Mucosa of stomach (tissue), 1 donor: ENCODE measurements around the gene RBM22.
A peak's percentile ranks its signal among the peaks of the same experiment; 100 is the strongest.

Experiments used
- H3K27me3 ChIP-seq: one replicate; pipeline ENCODE4 v1.7.0; 2013; ENCODE audit warnings: mild to moderate bottlenecking, low read length; ENCODE audit not compliant: control insufficient read depth, insufficient read depth
- H3K36me3 ChIP-seq: one replicate; pipeline ENCODE4 v1.7.0; 2013; ENCODE audit warnings: low read length; ENCODE audit not compliant: control insufficient read depth, insufficient read depth
- H3K4me1 ChIP-seq: one replicate; pipeline ENCODE4 v1.7.0; 2013; ENCODE audit warnings: mild to moderate bottlenecking, low read length; ENCODE audit not compliant: control insufficient read depth, insufficient read depth
- H3K4me3 ChIP-seq: one replicate; pipeline ENCODE4 v1.7.0; 2013; ENCODE audit warnings: low read length
- H3K9ac ChIP-seq: one replicate; pipeline ENCODE4 v1.7.0; 2013; ENCODE audit warnings: mild to moderate bottlenecking, low read length, moderate library complexity
- H3K9me3 ChIP-seq: one replicate; pipeline ENCODE4 v1.7.0; 2013; ENCODE audit warnings: mild to moderate bottlenecking, low read length, moderate library complexity; ENCODE audit not compliant: control insufficient read depth
- donor health status: Pancreatic carcinoma.

The RBM22 gene

DNA sequence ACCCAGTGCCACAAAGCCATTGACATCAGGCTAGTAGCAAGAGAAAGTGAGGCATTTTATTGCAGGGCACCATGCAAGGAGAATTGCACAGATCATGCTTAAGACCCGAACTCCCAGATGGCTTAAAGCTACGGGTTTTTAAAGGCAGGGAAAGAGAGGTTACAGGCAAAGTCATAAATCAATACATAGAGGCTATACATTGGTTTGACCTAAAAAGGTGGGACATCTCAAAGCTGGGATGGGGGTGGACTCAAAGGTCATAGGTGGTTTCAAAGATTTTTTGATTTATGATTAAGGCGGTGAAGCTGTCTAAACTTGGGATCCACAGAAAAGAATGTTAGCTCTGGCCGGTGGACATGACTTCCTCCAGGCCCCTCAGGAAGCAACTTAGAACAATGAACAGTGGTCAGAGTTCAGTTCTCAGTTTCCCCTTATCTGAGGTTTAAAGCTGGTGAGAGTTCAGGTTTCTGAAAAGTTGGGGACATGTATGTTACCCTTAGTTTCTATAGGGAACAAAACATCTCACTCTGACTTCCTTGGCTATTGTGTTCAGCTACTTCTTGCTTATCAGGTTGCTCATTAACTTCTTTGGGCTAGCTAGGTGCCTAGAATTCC, 6.0 kb upstream of the RBM22 start:
- Histone ChIP-seq H3K9ac (no peak overlapping the region), H3K36me3 (peaks cover 7% of the 10 kb centered on the region), H3K27me3 (no peaks in the 10 kb centered on the region)

DNA sequence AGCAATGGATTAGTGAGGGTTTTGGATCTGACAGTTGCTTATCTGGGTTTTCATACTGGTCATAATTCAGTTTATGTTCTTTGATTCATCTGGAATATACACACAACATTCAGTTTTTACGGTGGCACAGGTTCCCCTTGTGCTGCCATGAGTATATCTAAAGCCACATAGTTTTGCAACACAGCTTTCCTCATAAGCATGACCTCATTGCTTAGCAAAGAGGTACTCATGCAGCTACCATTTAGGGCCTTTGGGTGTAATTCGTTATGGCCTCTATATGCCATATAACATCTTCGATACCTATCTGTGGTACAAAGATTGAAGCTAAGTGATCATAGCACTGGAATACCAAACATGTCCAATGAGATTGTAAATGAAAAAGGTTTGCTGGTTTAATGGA, 2.9 kb upstream of the RBM22 start:
- no peaks in the 10 kb centered on the region for H3K9me3 ChIP-seq
- H3K36me3 ChIP-seq: no peaks in the 10 kb centered on the region
- no peaks in the 10 kb centered on the region for H3K27me3 ChIP-seq

More for the DNA sequence above, 6.0 kb upstream of the RBM22 start:
- H3K4me3 ChIP-seq: no peak overlapping the region
- no peaks in the 10 kb centered on the region for H3K4me1 ChIP-seq
- no peaks in the 10 kb centered on the region for H3K9me3 ChIP-seq

DNA sequence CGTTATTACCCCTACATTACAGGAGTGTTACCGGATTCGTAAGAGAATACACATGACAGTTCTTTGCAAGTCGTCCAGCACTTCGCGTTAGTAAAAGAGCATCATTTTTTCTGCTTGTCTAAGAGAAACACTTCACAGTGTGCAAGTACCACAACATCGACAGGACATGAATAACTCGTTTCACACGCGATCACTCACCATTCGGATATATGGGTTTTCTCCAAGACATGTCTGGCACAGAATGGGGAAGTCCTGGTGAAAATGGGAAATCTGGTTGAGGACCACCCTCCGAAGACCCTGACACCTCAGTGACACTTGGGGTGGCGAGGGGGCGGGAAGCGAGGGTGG, 642 bp downstream of the RBM22 start:
- Histone ChIP-seq H3K36me3 (peaks cover 3% of the 10 kb centered on the region), H3K4me1 (peaks cover 6% of the 10 kb centered on the region), H3K9ac (peak overlapping the region; percentile 98), H3K9me3 (no peaks in the 10 kb centered on the region), H3K4me3 (peak overlapping the region; percentile 98), H3K27me3 (no peaks in the 10 kb centered on the region)

More for the DNA sequence above, 2.9 kb upstream of the RBM22 start:
- peaks cover 6% of the 10 kb centered on the region for H3K4me1 ChIP-seq
- no peak overlapping the region for H3K9ac ChIP-seq
- H3K4me3 ChIP-seq: no peak overlapping the region

DNA sequence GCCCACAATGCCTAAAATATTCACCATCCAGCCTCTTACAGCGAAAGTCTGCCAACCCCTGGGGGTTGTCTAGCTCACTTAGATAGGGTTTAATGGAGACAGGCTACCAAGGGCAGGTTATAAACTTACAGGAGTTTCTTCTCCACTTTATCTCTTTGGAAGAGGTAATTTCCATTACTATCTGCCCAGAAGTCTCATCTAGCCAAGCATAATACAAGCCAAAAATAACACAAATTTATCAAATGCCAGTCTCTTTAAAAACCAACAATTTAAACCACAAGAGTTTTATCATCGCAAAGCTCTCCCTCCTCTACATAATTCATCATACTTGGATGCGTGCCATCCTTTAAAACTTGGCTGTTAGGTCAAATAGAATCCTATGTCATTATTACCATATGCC, 6.2 kb downstream of the RBM22 start:
- Histone ChIP-seq H3K9me3 (no peaks in the 10 kb centered on the region), H3K36me3 (peaks cover 29% of the 10 kb centered on the region), H3K4me1 (peaks cover 4% of the 10 kb centered on the region), H3K27me3 (no peaks in the 10 kb centered on the region), H3K9ac (no peak overlapping the region), H3K4me3 (no peak overlapping the region)

DNA sequence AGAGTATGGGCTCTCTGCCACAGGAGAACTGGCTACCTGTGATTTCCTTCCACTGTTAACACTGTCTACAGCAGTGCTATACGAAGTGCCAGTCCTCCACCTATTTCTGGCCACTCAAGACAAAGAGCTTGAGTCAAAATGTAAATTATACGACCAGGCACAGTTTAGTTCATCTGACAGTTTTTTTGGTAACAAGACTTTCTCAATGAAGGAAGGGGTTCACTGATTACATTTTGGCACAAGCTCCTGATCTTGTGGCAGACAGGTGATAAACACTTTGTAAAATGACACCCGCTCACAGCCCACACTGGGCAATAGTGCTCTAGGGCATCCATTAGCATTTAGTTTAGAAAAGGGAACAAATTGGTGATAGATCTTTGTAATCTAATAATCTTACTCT, 8.6 kb downstream of the RBM22 start:
- Histone ChIP-seq H3K36me3 (peaks cover 29% of the 10 kb centered on the region), H3K9ac (no peak overlapping the region), H3K27me3 (no peaks in the 10 kb centered on the region), H3K4me3 (no peak overlapping the region), H3K9me3 (no peaks in the 10 kb centered on the region), H3K4me1 (no peaks in the 10 kb centered on the region)

DNA sequence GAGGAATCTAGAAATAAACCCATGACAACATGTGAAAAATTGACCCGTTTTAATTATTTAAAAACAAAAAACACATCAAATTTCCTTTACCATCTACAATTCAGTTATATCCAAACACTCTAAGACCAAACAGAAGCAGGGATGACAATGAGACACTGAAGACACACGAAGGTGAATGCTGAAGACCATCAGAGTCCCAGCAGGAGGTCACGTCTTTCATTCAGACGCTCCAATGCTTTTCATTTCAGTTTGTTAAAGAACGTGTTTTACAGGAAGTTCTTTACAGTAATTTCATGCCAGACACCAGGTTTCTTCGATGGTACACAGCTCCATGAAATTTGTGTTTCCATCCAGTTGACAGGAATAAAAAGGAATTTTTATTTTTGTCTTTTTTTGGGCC, 10.1 kb downstream of the RBM22 start:
- H3K36me3 ChIP-seq: peaks cover 26% of the 10 kb centered on the region
- no peak overlapping the region for H3K4me3 ChIP-seq
- no peak overlapping the region for H3K9ac ChIP-seq

DNA sequence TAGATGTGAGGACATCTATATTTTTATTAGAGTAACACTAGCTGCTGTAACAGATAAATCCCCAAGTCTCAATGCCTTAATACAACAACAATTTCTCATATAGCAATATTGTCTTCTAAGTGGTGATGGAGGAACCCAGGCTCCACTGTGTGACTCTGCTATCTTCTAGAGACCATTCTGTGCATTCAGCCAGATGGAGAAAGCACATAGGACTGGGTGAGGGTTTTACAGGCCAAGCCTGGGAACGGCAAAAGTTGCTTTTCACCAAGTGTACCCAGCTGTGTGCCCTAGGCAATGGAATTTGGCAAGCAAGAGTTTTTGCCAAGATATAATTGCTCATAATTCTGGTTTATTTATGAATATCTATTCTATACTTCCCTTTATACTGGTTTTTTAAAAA, 11.7 kb downstream of the RBM22 start:
- H3K9me3 ChIP-seq: no peaks in the 10 kb centered on the region
- no peaks in the 10 kb centered on the region for H3K4me1 ChIP-seq
- H3K27me3 ChIP-seq: no peaks in the 10 kb centered on the region
- no peak overlapping the region for H3K9ac ChIP-seq
- H3K36me3 ChIP-seq: peaks cover 16% of the 10 kb centered on the region
- H3K4me3 ChIP-seq: no peak overlapping the region

More for the DNA sequence above, 10.1 kb downstream of the RBM22 start:
- Histone ChIP-seq H3K4me1 (no peaks in the 10 kb centered on the region), H3K27me3 (no peaks in the 10 kb centered on the region), H3K9me3 (no peaks in the 10 kb centered on the region)

DNA sequence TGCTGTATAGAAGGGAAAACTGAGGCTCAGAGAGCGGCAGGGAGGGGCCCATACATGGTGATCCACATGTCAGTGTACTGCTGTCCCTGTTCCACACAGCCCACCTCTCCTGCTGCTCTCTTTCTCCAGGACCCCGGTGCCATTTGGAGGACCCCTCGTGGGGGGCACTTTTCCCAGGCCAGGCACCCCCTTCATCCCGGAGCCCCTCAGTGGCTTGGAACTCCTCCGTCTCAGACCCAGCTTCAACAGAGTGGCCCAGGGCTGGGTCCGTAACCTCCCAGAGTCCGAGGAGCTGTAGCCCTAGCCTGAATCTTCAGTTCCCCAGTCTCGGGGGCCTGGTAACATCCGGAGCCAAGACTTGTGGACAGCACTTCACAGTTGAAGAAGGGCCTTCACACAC, 24.3 kb downstream of the RBM22 start:
- Histone ChIP-seq H3K9me3 (no peaks in the 10 kb centered on the region), H3K4me1 (peaks cover 12% of the 10 kb centered on the region), H3K27me3 (peaks cover 15% of the 10 kb centered on the region), H3K36me3 (no peaks in the 10 kb centered on the region), H3K4me3 (no peak overlapping the region), H3K9ac (no peak overlapping the region)

DNA sequence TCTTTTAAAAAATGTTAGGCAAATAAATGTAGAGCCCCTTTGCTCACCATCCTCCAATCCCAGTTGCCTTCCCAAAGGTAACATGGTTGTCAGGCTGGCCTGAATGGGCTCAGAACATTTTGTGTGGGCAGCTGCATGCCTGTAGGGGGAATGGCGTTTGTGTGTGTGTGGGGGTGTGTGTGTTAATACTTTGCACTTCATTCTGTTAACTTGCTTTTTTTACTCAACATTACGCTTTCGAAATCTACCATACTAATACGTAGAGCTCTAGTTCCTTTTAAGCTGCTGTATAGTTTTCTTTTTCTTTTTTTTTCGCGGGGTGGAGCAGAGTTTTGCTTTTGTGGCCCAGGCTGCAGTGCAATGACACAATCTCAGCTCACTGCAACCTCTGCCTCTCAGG, 25.8 kb downstream of the RBM22 start:
- H3K9me3 ChIP-seq: no peaks in the 10 kb centered on the region
- H3K27me3 ChIP-seq: peaks cover 29% of the 10 kb centered on the region
- H3K9ac ChIP-seq: no peak overlapping the region
- H3K4me3 ChIP-seq: no peak overlapping the region
- H3K4me1 ChIP-seq: peaks cover 12% of the 10 kb centered on the region
- no peaks in the 10 kb centered on the region for H3K36me3 ChIP-seq

DNA sequence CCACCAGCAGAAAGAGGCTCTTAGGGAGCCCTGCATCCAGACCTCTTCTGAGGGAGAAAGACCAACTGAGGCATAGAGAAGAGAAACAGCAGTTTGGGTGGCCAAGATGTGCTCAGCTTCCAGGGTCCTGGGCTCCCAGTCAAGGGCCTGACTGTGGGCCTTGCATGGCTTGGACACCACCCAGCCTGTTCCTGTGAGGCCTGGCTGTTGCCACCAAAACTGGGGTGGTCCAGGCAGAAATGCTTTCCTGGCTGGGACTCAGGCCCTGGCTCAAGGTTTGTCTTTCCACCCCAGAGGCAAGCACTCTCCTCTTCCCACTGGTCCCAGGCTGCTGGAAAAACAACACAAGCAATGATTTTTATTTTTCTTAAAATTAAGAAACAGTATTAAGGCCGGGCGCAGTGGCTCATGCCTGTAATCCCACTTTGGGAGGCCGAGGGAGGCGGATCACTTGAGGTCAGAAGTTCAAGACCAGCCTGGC, 26.5 kb downstream of the RBM22 start:
- Histone ChIP-seq H3K4me3 (no peak overlapping the region), H3K36me3 (no peaks in the 10 kb centered on the region), H3K4me1 (peaks cover 12% of the 10 kb centered on the region), H3K9ac (no peak overlapping the region), H3K9me3 (no peaks in the 10 kb centered on the region), H3K27me3 (peaks cover 30% of the 10 kb centered on the region)

DNA sequence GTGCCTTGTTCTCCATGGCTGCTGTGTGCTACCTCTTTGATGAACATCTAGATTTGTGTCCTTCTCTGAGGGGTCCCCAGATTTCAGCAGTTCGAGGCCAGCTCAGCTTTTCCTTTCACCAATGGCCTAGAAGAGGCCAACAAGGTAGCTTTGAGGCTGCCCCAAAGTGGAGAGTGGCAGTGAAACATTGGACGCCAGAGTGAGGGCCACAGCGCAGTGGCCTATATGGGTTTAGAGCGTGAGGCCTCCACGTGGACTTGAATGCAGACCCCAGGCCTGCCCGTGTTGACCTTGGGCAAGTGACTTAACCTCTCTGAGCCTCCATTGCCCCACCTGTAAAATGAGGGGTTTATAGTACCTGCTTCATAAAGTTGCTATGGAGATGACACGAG, 28.0 kb downstream of the RBM22 start:
- Histone ChIP-seq H3K4me3 (no peak overlapping the region), H3K36me3 (no peaks in the 10 kb centered on the region), H3K9me3 (no peaks in the 10 kb centered on the region), H3K4me1 (peaks cover 12% of the 10 kb centered on the region), H3K9ac (no peak overlapping the region), H3K27me3 (peaks cover 30% of the 10 kb centered on the region)

DNA sequence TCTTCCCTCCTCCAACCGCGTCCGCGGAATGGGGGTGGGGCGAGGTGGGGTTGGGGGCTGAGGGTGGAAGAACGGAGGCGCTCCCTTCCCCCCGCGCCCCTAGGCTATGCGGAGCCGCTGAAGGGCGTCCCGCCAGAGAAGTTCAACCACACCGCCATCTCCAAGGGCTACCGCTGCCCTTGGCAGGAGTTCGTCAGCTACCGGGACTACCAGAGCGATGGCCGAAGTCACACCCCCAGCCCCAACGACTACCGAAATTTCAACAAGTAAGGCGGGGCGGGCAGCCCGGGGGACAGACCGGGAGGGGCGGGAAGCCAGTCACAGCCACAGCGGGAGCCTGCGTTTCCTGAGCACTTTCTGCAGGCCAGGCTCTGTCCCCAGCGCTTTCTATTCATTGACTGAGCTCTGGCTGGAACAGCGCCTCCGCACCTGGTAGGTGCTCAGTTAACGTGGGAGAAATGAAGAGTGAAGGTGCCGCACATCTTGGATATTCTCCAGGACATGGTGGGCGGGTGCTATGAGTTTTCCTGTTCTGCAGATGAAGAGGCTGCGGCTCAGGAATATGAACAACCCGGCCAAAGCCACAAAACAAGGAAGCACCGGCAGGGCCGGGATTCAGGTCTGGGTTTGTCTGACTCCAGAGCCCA, 28.5 kb downstream of the RBM22 start:
- Histone ChIP-seq H3K4me1 (peaks cover 12% of the 10 kb centered on the region), H3K36me3 (no peaks in the 10 kb centered on the region), H3K27me3 (peaks cover 32% of the 10 kb centered on the region), H3K4me3 (peak overlapping the region; percentile 36), H3K9me3 (no peaks in the 10 kb centered on the region), H3K9ac (peak overlapping the region; percentile 47)
